DND-41 (cell line): Measurements from ENCODE around the gene ANXA1.

ENCODE experiments used
- CTCF ChIP-seq: IDR thresholded peaks from 2 replicates; pipeline ENCODE4 v1.5.1; 2012; ENCODE audit warnings: borderline replicate concordance, low read length, moderate library complexity, mild to moderate bottlenecking; ENCODE audit not compliant: poor library complexity, severe bottlenecking; ENCODE audit errors: extremely low read depth
- EZH2 ChIP-seq: IDR thresholded peaks from 3 replicates; pipeline ENCODE4 v1.6.1; 2012; ENCODE audit warnings: borderline replicate concordance, low read depth, mild to moderate bottlenecking, moderate library complexity, low read length, inconsistent platforms; ENCODE audit not compliant: severe bottlenecking

- TF ChIP-seq CTCF (no peak), EZH2 (no peak)
These were observed 47.8 kb downstream of the ANXA1 start for GRCh38 chr9:73199448-73199847.
